ENCODE measurements around the gene PRDM5. TPM values are rescaled to one million over a fixed set of nuclear protein-coding genes. Genes with fewer than 3 reads are reported as not detected.
"Not testable (repeated sequence)": the region's sequence is repeated elsewhere in the genome, so short reads cannot be mapped to it uniquely, and the experiment has no call there.

Gene PRDM5
- total and polyA plus RNA-seq, 7 experiments from 2014 or later = 0.15 to 1.1 (median 0.54) TPM; not detected in 2

- CTCF ChIA-PET; POLR2A ChIA-PET; H3K9me3 Mint-ChIP-seq; H3K27me3 ChIP-seq (ENCODE audit: control insufficient read depth in 2 of 2, insufficient read depth in 2 of 2, low read length in 2 of 2); intact Hi-C loops (cut with micrococcal nuclease); DNase-seq; H3K4me3 Mint-ChIP-seq; H3K4me1 ChIP-seq (ENCODE audit: control insufficient read depth in 2 of 2, insufficient read depth in 2 of 2, low read length in 2 of 2); H3K36me3 Mint-ChIP-seq; ATAC-seq; H3K36me3 ChIP-seq (ENCODE audit: control insufficient read depth in 2 of 3, insufficient read depth in 3 of 3, low read length in 3 of 3); H3K27ac Mint-ChIP-seq; H3K27ac ChIP-seq (ENCODE audit: low read depth, low read length); H3K4me3 ChIP-seq (ENCODE audit: low read length); H3K9me3 ChIP-seq (ENCODE audit: control insufficient read depth in 2 of 3, low read length in 3 of 3); H3K4me1 Mint-ChIP-seq: not testable (repeated sequence)
- peaks cover 0 to 13% (median 7%) of the 10 kb centered on the region in 5 donors for H3K27me3 Mint-ChIP-seq
These were observed 180.9 kb downstream of the PRDM5 start for GRCh38 chr4:120741636-120742035.

- Histone ChIP-seq H3K9me3 (ENCODE audit: control insufficient read depth in 2 of 3, low read length in 3 of 3) (no peaks in the 10 kb centered on the region), H3K27ac (ENCODE audit: low read depth, low read length) (no peak overlapping the region), H3K36me3 (ENCODE audit: control insufficient read depth in 2 of 3, insufficient read depth in 3 of 3, low read length in 3 of 3) (no peaks in the 10 kb centered on the region), H3K4me1 (ENCODE audit: control insufficient read depth in 2 of 2, insufficient read depth in 2 of 2, low read length in 2 of 2) (no peaks in the 10 kb centered on the region), H3K4me3 (ENCODE audit: low read length) (no peak overlapping the region), H3K27me3 (ENCODE audit: control insufficient read depth in 2 of 2, insufficient read depth in 2 of 2, low read length in 2 of 2) (no peaks in the 10 kb centered on the region)
- ChIA-PET CTCF (no interaction called here), POLR2A (no interaction called here)
- ATAC-seq (no peak), DNase-seq (no peak)
- Mint-ChIP-seq H3K4me3 (no peak overlapping the region), H3K27me3 (peaks cover 0 to 17% (median 6%) of the 10 kb centered on the region in 5 donors), H3K27ac (no peak overlapping the region), H3K9me3 (peaks cover 0 to 2% (median 0%) of the 10 kb centered on the region in 11 donors), H3K36me3 (no peaks in the 10 kb centered on the region), H3K4me1 (no peaks in the 10 kb centered on the region)
- intact Hi-C loops (cut with micrococcal nuclease) = no loop called here
These were observed 186.2 kb downstream of the PRDM5 start for GRCh38 chr4:120736312-120736711.

GRCh38 chr4:120733968-120734367 lies 188.6 kb downstream of the PRDM5 start:
- H3K4me1 Mint-ChIP-seq = no peaks in the 10 kb centered on the region
- H3K27me3 Mint-ChIP-seq = peaks cover 0 to 5% (median 0%) of the 10 kb centered on the region in 5 donors
- no peaks in the 10 kb centered on the region for H3K36me3 Mint-ChIP-seq
- Histone ChIP-seq H3K36me3 (ENCODE audit: control insufficient read depth in 2 of 3, insufficient read depth in 3 of 3, low read length in 3 of 3) (no peaks in the 10 kb centered on the region), H3K4me3 (ENCODE audit: low read length) (no peak overlapping the region), H3K27me3 (ENCODE audit: control insufficient read depth in 2 of 2, insufficient read depth in 2 of 2, low read length in 2 of 2) (no peaks in the 10 kb centered on the region), H3K27ac (ENCODE audit: low read depth, low read length) (no peak overlapping the region), H3K4me1 (ENCODE audit: control insufficient read depth in 2 of 2, insufficient read depth in 2 of 2, low read length in 2 of 2) (no peaks in the 10 kb centered on the region), H3K9me3 (ENCODE audit: control insufficient read depth in 2 of 3, low read length in 3 of 3) (no peaks in the 10 kb centered on the region)
- ATAC-seq (no peak), DNase-seq (no peak)
- H3K9me3 Mint-ChIP-seq = no peaks in the 10 kb centered on the region
- H3K27ac Mint-ChIP-seq = no peak overlapping the region
- no peak overlapping the region for H3K4me3 Mint-ChIP-seq
- intact Hi-C loops (cut with micrococcal nuclease) = no loop called here
- ChIA-PET CTCF (no interaction called here), POLR2A (no interaction called here)

GRCh38 chr4:120733054-120733453 lies 189.5 kb downstream of the PRDM5 start:
- intact Hi-C loops (cut with micrococcal nuclease) = no loop called here
- CTCF ChIA-PET = no interaction called here
- no peak overlapping the region for H3K27ac ChIP-seq (ENCODE audit: low read depth, low read length)
- H3K4me1 Mint-ChIP-seq = no peaks in the 10 kb centered on the region
- no peak overlapping the region for H3K4me3 ChIP-seq (ENCODE audit: low read length)
- POLR2A ChIA-PET = no interaction called here
- ATAC-seq (no peak), DNase-seq (no peak)
- no peak overlapping the region for H3K4me3 Mint-ChIP-seq
- no peaks in the 10 kb centered on the region for H3K36me3 Mint-ChIP-seq
- H3K27me3 Mint-ChIP-seq = peaks cover 0 to 5% (median 0%) of the 10 kb centered on the region in 5 donors
- H3K27me3 ChIP-seq (ENCODE audit: control insufficient read depth in 2 of 2, insufficient read depth in 2 of 2, low read length in 2 of 2) = no peaks in the 10 kb centered on the region
- H3K4me1 ChIP-seq (ENCODE audit: control insufficient read depth in 2 of 2, insufficient read depth in 2 of 2, low read length in 2 of 2) = no peaks in the 10 kb centered on the region
- H3K27ac Mint-ChIP-seq = no peak overlapping the region
- no peaks in the 10 kb centered on the region for H3K9me3 Mint-ChIP-seq
- no peaks in the 10 kb centered on the region for H3K9me3 ChIP-seq (ENCODE audit: control insufficient read depth in 2 of 3, low read length in 3 of 3)
- H3K36me3 ChIP-seq (ENCODE audit: control insufficient read depth in 2 of 3, insufficient read depth in 3 of 3, low read length in 3 of 3) = no peaks in the 10 kb centered on the region

GRCh38 chr4:120731561-120731960 lies 191.0 kb downstream of the PRDM5 start:
- Mint-ChIP-seq H3K36me3 (no peaks in the 10 kb centered on the region), H3K4me1 (no peaks in the 10 kb centered on the region), H3K27ac (no peak overlapping the region), H3K4me3 (no peak overlapping the region), H3K9me3 (no peaks in the 10 kb centered on the region), H3K27me3 (peaks cover 0 to 5% (median 0%) of the 10 kb centered on the region in 5 donors)
- ChIA-PET POLR2A (no interaction called here), CTCF (no interaction called here)
- no peaks in the 10 kb centered on the region for H3K36me3 ChIP-seq (ENCODE audit: control insufficient read depth in 2 of 3, insufficient read depth in 3 of 3, low read length in 3 of 3)
- no peaks in the 10 kb centered on the region for H3K27me3 ChIP-seq (ENCODE audit: control insufficient read depth in 2 of 2, insufficient read depth in 2 of 2, low read length in 2 of 2)
- H3K9me3 ChIP-seq (ENCODE audit: control insufficient read depth in 2 of 3, low read length in 3 of 3) = no peaks in the 10 kb centered on the region
- DNase-seq (no peak), ATAC-seq (no peak)
- no peak overlapping the region for H3K27ac ChIP-seq (ENCODE audit: low read depth, low read length)
- H3K4me1 ChIP-seq (ENCODE audit: control insufficient read depth in 2 of 2, insufficient read depth in 2 of 2, low read length in 2 of 2) = no peaks in the 10 kb centered on the region
- intact Hi-C loops (cut with micrococcal nuclease) = no loop called here
- no peak overlapping the region for H3K4me3 ChIP-seq (ENCODE audit: low read length)

- no peaks in the 10 kb centered on the region for H3K9me3 Mint-ChIP-seq
- Histone ChIP-seq H3K4me3 (ENCODE audit: low read length) (no peak overlapping the region), H3K4me1 (ENCODE audit: control insufficient read depth in 2 of 2, insufficient read depth in 2 of 2, low read length in 2 of 2) (no peaks in the 10 kb centered on the region), H3K36me3 (ENCODE audit: control insufficient read depth in 2 of 3, insufficient read depth in 3 of 3, low read length in 3 of 3) (no peaks in the 10 kb centered on the region), H3K27ac (ENCODE audit: low read depth, low read length) (no peak overlapping the region), H3K27me3 (ENCODE audit: control insufficient read depth in 2 of 2, insufficient read depth in 2 of 2, low read length in 2 of 2) (no peaks in the 10 kb centered on the region), H3K9me3 (ENCODE audit: control insufficient read depth in 2 of 3, low read length in 3 of 3) (no peaks in the 10 kb centered on the region)
- intact Hi-C loops (cut with micrococcal nuclease) = no loop called here
- no peak for ATAC-seq
- ChIA-PET CTCF (no interaction called here), POLR2A (no interaction called here)
- no peak for DNase-seq
- H3K27me3 Mint-ChIP-seq = peaks cover 0 to 5% (median 0%) of the 10 kb centered on the region in 5 donors
- no peak overlapping the region for H3K27ac Mint-ChIP-seq
- no peak overlapping the region for H3K4me3 Mint-ChIP-seq
- no peaks in the 10 kb centered on the region for H3K4me1 Mint-ChIP-seq
- H3K36me3 Mint-ChIP-seq = no peaks in the 10 kb centered on the region
These were observed 191.7 kb downstream of the PRDM5 start for GRCh38 chr4:120730777-120731320.

- Mint-ChIP-seq H3K9me3 (no peaks in the 10 kb centered on the region), H3K4me1 (no peaks in the 10 kb centered on the region), H3K27ac (no peak overlapping the region), H3K27me3 (peaks cover 0 to 3% (median 0%) of the 10 kb centered on the region in 5 donors), H3K36me3 (no peaks in the 10 kb centered on the region), H3K4me3 (no peak overlapping the region)
- H3K36me3 ChIP-seq (ENCODE audit: control insufficient read depth in 2 of 3, insufficient read depth in 3 of 3, low read length in 3 of 3) = no peaks in the 10 kb centered on the region
- no peak overlapping the region for H3K27ac ChIP-seq (ENCODE audit: low read depth, low read length)
- ATAC-seq (no peak), DNase-seq (no peak)
- H3K4me1 ChIP-seq (ENCODE audit: control insufficient read depth in 2 of 2, insufficient read depth in 2 of 2, low read length in 2 of 2) = no peaks in the 10 kb centered on the region
- CTCF ChIA-PET = no interaction called here
- H3K4me3 ChIP-seq (ENCODE audit: low read length) = no peak overlapping the region
- POLR2A ChIA-PET = no interaction called here
- intact Hi-C loops (cut with micrococcal nuclease) = no loop called here
- H3K9me3 ChIP-seq (ENCODE audit: control insufficient read depth in 2 of 3, low read length in 3 of 3) = no peaks in the 10 kb centered on the region
- no peaks in the 10 kb centered on the region for H3K27me3 ChIP-seq (ENCODE audit: control insufficient read depth in 2 of 2, insufficient read depth in 2 of 2, low read length in 2 of 2)
These were observed 193.4 kb downstream of the PRDM5 start for GRCh38 chr4:120728892-120729675.

Measured in naive thymus-derived CD4-positive, alpha-beta T cell (primary cell).